Neural progenitor cell (in vitro differentiated cells): ENCODE data around the gene LEPR. TPM values are rescaled to one million over a fixed set of nuclear protein-coding genes. Genes with fewer than 3 reads are reported as not detected.

Experiments used
- DNase-seq: peaks from one replicate; pipeline ENCODE4 v3.0.0-alpha.2; 2016; ENCODE audit warnings: low spot score
- H2AFZ ChIP-seq: fragments of 200-600 bp; sonication (generic); replicated peaks from 2 replicates; pipeline ENCODE4 v1.6.1; 2016; ENCODE audit warnings: antibody characterized with exemption
- H3F3A ChIP-seq: fragments of 200-600 bp; sonication (generic); 2 replicates; pipeline ENCODE4 v1.6.1; 2016; ENCODE audit warnings: antibody characterized with exemption, low read depth
- H3K27ac ChIP-seq: fragments of 200-600 bp; sonication (generic); 2 replicates; pipeline ENCODE4 v1.5.1; 2016; ENCODE audit warnings: mild to moderate bottlenecking
- H3K27me3 ChIP-seq: fragments of 200-600 bp; sonication (generic); 2 replicates; pipeline ENCODE4 v1.6.1; 2016; ENCODE audit warnings: mild to moderate bottlenecking, moderate library complexity
- H3K36me3 ChIP-seq: fragments of 200-600 bp; sonication (generic); 2 replicates; pipeline ENCODE4 v1.5.1; 2016
- H3K4me1 ChIP-seq: fragments of 200-600 bp; sonication (generic); 2 replicates; pipeline ENCODE4 v1.6.1; 2016; ENCODE audit warnings: mixed run types
- H3K4me2 ChIP-seq: fragments of 200-600 bp; sonication (generic); 2 replicates; pipeline ENCODE4 v1.6.1; 2016
- H3K4me3 ChIP-seq: fragments of 200-600 bp; sonication (generic); 2 replicates; pipeline ENCODE4 v1.5.1; 2016
- H3K79me2 ChIP-seq: fragments of 200-600 bp; sonication (generic); 2 replicates; pipeline ENCODE4 v1.6.1; 2016; ENCODE audit warnings: low read depth
- H3K9ac ChIP-seq: fragments of 200-600 bp; sonication (generic); 2 replicates; pipeline ENCODE4 v1.6.1; 2016
- H3K9me3 ChIP-seq: fragments of 200-600 bp; sonication (generic); 2 replicates; pipeline ENCODE4 v1.5.1; 2016; ENCODE audit warnings: low read depth
- H4K20me1 ChIP-seq: fragments of 200-600 bp; sonication (generic); 2 replicates; pipeline ENCODE4 v1.6.1; 2016; ENCODE audit warnings: low read depth
- H3K27ac Mint-ChIP-seq: 3 replicates; pipeline ENCODE4 v1.8.0; 2021; ENCODE audit warnings: mixed read lengths
- H3K27me3 Mint-ChIP-seq: 2 replicates; pipeline ENCODE4 v1.8.0; 2022; ENCODE audit warnings: low read depth, mild to moderate bottlenecking, inconsistent platforms, moderate library complexity, mixed read lengths; ENCODE audit not compliant: insufficient read depth
- H3K36me3 Mint-ChIP-seq: 3 replicates; pipeline ENCODE4 v1.8.0; 2021; ENCODE audit warnings: mixed read lengths
- H3K4me1 Mint-ChIP-seq: 3 replicates; pipeline ENCODE4 v1.8.0; 2021; ENCODE audit warnings: mixed read lengths
- H3K4me3 Mint-ChIP-seq: 3 replicates; pipeline ENCODE4 v1.8.0; 2021; ENCODE audit warnings: mild to moderate bottlenecking, moderate library complexity, mixed read lengths
- H3K9me3 Mint-ChIP-seq: 3 replicates; pipeline ENCODE4 v1.8.0; 2020; ENCODE audit warnings: mixed read lengths
- EZH2 ChIP-seq: fragments of 200-600 bp; sonication (generic); IDR thresholded peaks from 2 replicates; pipeline ENCODE4 v1.6.1; 2017; ENCODE audit warnings: antibody characterized with exemption, mild to moderate bottlenecking, moderate library complexity
- EZH2phosphoT487 ChIP-seq: fragments of 200-600 bp; sonication (generic); IDR thresholded peaks from 2 replicates; pipeline ENCODE4 v1.6.1; 2017; ENCODE audit warnings: antibody characterized with exemption
- total RNA-seq: library from RNA; depleted of rRNA; stranded (reverse); fragments of >200 nt; gene quantifications from 2 replicates; pipeline ENCODE4 v1.2.3, GENCODE V29; 2015; ENCODE audit warnings: low replicate concordance
- TF ChIP-seq, protein P1 (sequence below): fragments of 200-600 bp; sonication (generic); IDR thresholded peaks from 2 replicates; pipeline ENCODE4 v1.5.1; 2017; ENCODE audit warnings: antibody characterized with exemption, mild to moderate bottlenecking

LEPR gene
- total RNA-seq, 1 donor from 2014 or later: 15.2 TPM

- Histone ChIP-seq H3K4me3 (no peak overlapping the region), H3K27me3 (no peaks in the 10 kb centered on the region), H3K9ac (no peak overlapping the region), H4K20me1 (no peaks in the 10 kb centered on the region), H3K4me2 (no peak overlapping the region), H3K79me2 (no peaks in the 10 kb centered on the region), H3K9me3 (no peaks in the 10 kb centered on the region), H3F3A (no peaks in the 10 kb centered on the region), H3K4me1 (no peaks in the 10 kb centered on the region), H3K36me3 (no peaks in the 10 kb centered on the region), H3K27ac (no peak overlapping the region), H2AFZ (no peak overlapping the region)
- Mint-ChIP-seq H3K9me3 (no peaks in the 10 kb centered on the region), H3K36me3 (no peaks in the 10 kb centered on the region), H3K27ac (no peak overlapping the region), H3K4me3 (no peak overlapping the region), H3K4me1 (no peaks in the 10 kb centered on the region), H3K27me3 (peaks cover 2% of the 10 kb centered on the region)
- no peak for DNase-seq
- TF ChIP-seq EZH2 (no peak), EZH2phosphoT487 (no peak)
- TF ChIP-seq, protein P1, sequence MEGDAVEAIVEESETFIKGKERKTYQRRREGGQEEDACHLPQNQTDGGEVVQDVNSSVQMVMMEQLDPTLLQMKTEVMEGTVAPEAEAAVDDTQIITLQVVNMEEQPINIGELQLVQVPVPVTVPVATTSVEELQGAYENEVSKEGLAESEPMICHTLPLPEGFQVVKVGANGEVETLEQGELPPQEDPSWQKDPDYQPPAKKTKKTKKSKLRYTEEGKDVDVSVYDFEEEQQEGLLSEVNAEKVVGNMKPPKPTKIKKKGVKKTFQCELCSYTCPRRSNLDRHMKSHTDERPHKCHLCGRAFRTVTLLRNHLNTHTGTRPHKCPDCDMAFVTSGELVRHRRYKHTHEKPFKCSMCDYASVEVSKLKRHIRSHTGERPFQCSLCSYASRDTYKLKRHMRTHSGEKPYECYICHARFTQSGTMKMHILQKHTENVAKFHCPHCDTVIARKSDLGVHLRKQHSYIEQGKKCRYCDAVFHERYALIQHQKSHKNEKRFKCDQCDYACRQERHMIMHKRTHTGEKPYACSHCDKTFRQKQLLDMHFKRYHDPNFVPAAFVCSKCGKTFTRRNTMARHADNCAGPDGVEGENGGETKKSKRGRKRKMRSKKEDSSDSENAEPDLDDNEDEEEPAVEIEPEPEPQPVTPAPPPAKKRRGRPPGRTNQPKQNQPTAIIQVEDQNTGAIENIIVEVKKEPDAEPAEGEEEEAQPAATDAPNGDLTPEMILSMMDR: no peak
Observed at GRCh38 chr1:65398083-65398482, 22.4 kb upstream of the LEPR start.

- H3K4me3 Mint-ChIP-seq: no peak overlapping the region
- Histone ChIP-seq H3K4me2 (no peak overlapping the region), H3K9me3 (no peaks in the 10 kb centered on the region), H3K27me3 (no peaks in the 10 kb centered on the region), H3K79me2 (no peaks in the 10 kb centered on the region), H3K4me1 (no peaks in the 10 kb centered on the region), H3K36me3 (no peaks in the 10 kb centered on the region), H3K27ac (no peak overlapping the region), H3F3A (no peaks in the 10 kb centered on the region), H3K9ac (no peak overlapping the region), H4K20me1 (no peaks in the 10 kb centered on the region), H2AFZ (no peak overlapping the region), H3K4me3 (no peak overlapping the region)
- TF ChIP-seq, protein P1: no peak
- TF ChIP-seq EZH2phosphoT487 (no peak), EZH2 (no peak)
- H3K36me3 Mint-ChIP-seq: no peaks in the 10 kb centered on the region
- no peaks in the 10 kb centered on the region for H3K9me3 Mint-ChIP-seq
- no peaks in the 10 kb centered on the region for H3K4me1 Mint-ChIP-seq
- H3K27me3 Mint-ChIP-seq: peaks cover 2% of the 10 kb centered on the region
- H3K27ac Mint-ChIP-seq: no peak overlapping the region
- DNase-seq: no peak
Observed at GRCh38 chr1:65399003-65399402, 21.5 kb upstream of the LEPR start.

DNA sequence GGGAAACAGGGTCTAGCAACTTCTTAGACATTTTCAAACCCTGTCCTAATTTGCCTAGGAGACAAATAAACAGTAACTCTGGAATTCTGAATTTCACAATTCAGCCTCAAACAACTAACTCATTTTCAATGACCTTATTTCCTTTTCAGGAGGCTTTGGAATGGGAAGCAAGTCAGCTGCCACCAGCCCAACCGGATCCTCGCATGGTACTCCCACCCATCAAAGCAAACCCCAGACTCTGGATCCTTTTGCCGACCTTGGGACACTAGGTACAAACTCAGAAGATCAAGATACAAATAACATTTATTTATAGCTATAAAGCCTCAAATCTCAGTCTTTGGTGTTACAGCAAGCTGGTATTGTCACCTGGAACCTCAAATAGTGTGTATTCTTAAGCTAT is 18.9 kb upstream of the LEPR start:
- Mint-ChIP-seq H3K36me3 (no peaks in the 10 kb centered on the region), H3K9me3 (no peaks in the 10 kb centered on the region), H3K27ac (no peak overlapping the region), H3K27me3 (peaks cover 7% of the 10 kb centered on the region), H3K4me1 (no peaks in the 10 kb centered on the region), H3K4me3 (no peak overlapping the region)
- H3K36me3 ChIP-seq: no peaks in the 10 kb centered on the region
- no peak overlapping the region for H3K27ac ChIP-seq
- H3K9me3 ChIP-seq: no peaks in the 10 kb centered on the region
- no peak overlapping the region for H3K4me3 ChIP-seq
- H3K9ac ChIP-seq: no peak overlapping the region
- H4K20me1 ChIP-seq: no peaks in the 10 kb centered on the region
- H3K27me3 ChIP-seq: no peaks in the 10 kb centered on the region
- DNase-seq: no peak
- H3K4me2 ChIP-seq: no peak overlapping the region
- TF ChIP-seq, protein P1: no peak
- TF ChIP-seq EZH2: no peak
- no peak for TF ChIP-seq EZH2phosphoT487
- no peak overlapping the region for H2AFZ ChIP-seq
- H3F3A ChIP-seq: no peaks in the 10 kb centered on the region
- no peaks in the 10 kb centered on the region for H3K79me2 ChIP-seq
- no peaks in the 10 kb centered on the region for H3K4me1 ChIP-seq
